ENCODE measurements around the gene RELT. TPM values are rescaled to one million over a fixed set of nuclear protein-coding genes. Genes with fewer than 3 reads are reported as not detected.

Gene RELT
- total RNA-seq, 2 experiments from 2014 or later, result 26.6 to 29.6 TPM

- CTCF ChIA-PET, result interaction anchor here (0.9 to 4.0 kb wide), 3 partner anchors 9 to 272 kb away, joined by 3 to 18 read pairs (median 3); no protein-coding TSS in a partner anchor
- DNase-seq (no peak), ATAC-seq (no peak)
- POLR2A ChIA-PET, result interaction anchor here (1.3 to 2.2 kb wide), 3 partner anchors 9 to 11 kb away, joined by 3 to 6 read pairs (median 6); no protein-coding TSS in a partner anchor
- intact Hi-C loops (cut with micrococcal nuclease), result no loop called here
- peaks cover 9% of the 10 kb centered on the region for H3K36me3 Mint-ChIP-seq (ENCODE audit: low read depth)
- no peaks in the 10 kb centered on the region for H3K9me3 Mint-ChIP-seq
- peaks cover 43% of the 10 kb centered on the region for H3K4me1 Mint-ChIP-seq (ENCODE audit: low read depth)
- TF ChIP-seq CTCF (IDR thresholded peaks at IDR 0.05), result no peak
- no peaks in the 10 kb centered on the region for H3K27me3 Mint-ChIP-seq
- H3K4me3 Mint-ChIP-seq, result no peak overlapping the region
- peak overlapping the region; percentile 34 for H3K27ac Mint-ChIP-seq
Observed at GRCh38 chr11:73388265-73389133, 12.3 kb downstream of the RELT start.

- H3K27ac Mint-ChIP-seq, result no peak overlapping the region
- DNase-seq, result no peak
- H3K4me3 Mint-ChIP-seq, result no peak overlapping the region
- CTCF ChIA-PET, result interaction anchor here (1.3 to 4.0 kb wide), 2 partner anchors 37 to 272 kb away, joined by 3 to 18 read pairs; no protein-coding TSS in a partner anchor
- no peaks in the 10 kb centered on the region for H3K9me3 Mint-ChIP-seq
- intact Hi-C loops (cut with micrococcal nuclease), result no loop called here
- TF ChIP-seq CTCF (IDR thresholded peaks at IDR 0.05), result no peak
- peaks cover 11% of the 10 kb centered on the region for H3K36me3 Mint-ChIP-seq (ENCODE audit: low read depth)
- peaks cover 37% of the 10 kb centered on the region for H3K4me1 Mint-ChIP-seq (ENCODE audit: low read depth)
- no peak for ATAC-seq
- no peaks in the 10 kb centered on the region for H3K27me3 Mint-ChIP-seq
- POLR2A ChIA-PET, result interaction anchor here (2.0 kb wide), 1 partner anchor 10 kb away, joined by 6 read pairs; no protein-coding TSS in a partner anchor
Observed at GRCh38 chr11:73389134-73389525, 12.9 kb downstream of the RELT start.

GRCh38 chr11:73389916-73390315 lies 13.7 kb downstream of the RELT start:
- DNase-seq (no peak), ATAC-seq (no peak)
- no peak overlapping the region for H3K27ac Mint-ChIP-seq
- ChIA-PET POLR2A (interaction anchor here (2.0 kb wide), 1 partner anchor 9 kb away, joined by 6 read pairs; no protein-coding TSS in a partner anchor), CTCF (interaction anchor here (4.0 kb wide), 1 partner anchor 38 kb away, joined by 18 read pairs; no protein-coding TSS in a partner anchor)
- H3K4me1 Mint-ChIP-seq (ENCODE audit: low read depth), result peaks cover 29% of the 10 kb centered on the region
- peaks cover 11% of the 10 kb centered on the region for H3K36me3 Mint-ChIP-seq (ENCODE audit: low read depth)
- TF ChIP-seq CTCF (IDR thresholded peaks at IDR 0.05), result no peak
- intact Hi-C loops (cut with micrococcal nuclease), result loop anchor here (5.0 kb wide), 1 partner anchor 38 kb away; no protein-coding TSS in a partner anchor
- H3K4me3 Mint-ChIP-seq, result no peak overlapping the region
- H3K27me3 Mint-ChIP-seq, result no peaks in the 10 kb centered on the region
- H3K9me3 Mint-ChIP-seq, result no peaks in the 10 kb centered on the region

- ATAC-seq, result no peak
- Mint-ChIP-seq H3K36me3 (ENCODE audit: low read depth) (peaks cover 11% of the 10 kb centered on the region), H3K4me1 (ENCODE audit: low read depth) (peaks cover 20% of the 10 kb centered on the region), H3K4me3 (no peak overlapping the region), H3K27me3 (no peaks in the 10 kb centered on the region), H3K27ac (no peak overlapping the region), H3K9me3 (no peaks in the 10 kb centered on the region)
- intact Hi-C loops (cut with micrococcal nuclease), result loop anchor here (5.0 kb wide), 1 partner anchor 39 kb away; no protein-coding TSS in a partner anchor
- ChIA-PET POLR2A (interaction anchor here (2.0 kb wide), 1 partner anchor 8 kb away, joined by 6 read pairs; no protein-coding TSS in a partner anchor), CTCF (interaction anchor here (4.0 to 9.9 kb wide), 2 partner anchors 39 to 40 kb away, joined by 18 to 133 read pairs; no protein-coding TSS in a partner anchor)
- no peak for TF ChIP-seq CTCF (IDR thresholded peaks at IDR 0.05)
- no peak for DNase-seq
Observed at GRCh38 chr11:73390601-73391565, 14.7 kb downstream of the RELT start.

Measured in activated CD8-positive, alpha-beta T cell treated with anti-CD3 and anti-CD28 coated beads for 36 hours (primary cell).